HCT116 (cell line): ENCODE results near the gene TMEM45A. TPM values are rescaled to one million over a fixed set of nuclear protein-coding genes. Genes with fewer than 3 reads are reported as not detected.

Experiments
- ATAC-seq: fragments of 200-7000 bp; cut with Tn5 transposase; 2 replicates; pipeline ENCODE4 v1.9.1; 2020; ENCODE audit warnings: mild to moderate bottlenecking, moderate library complexity
- BruUV-seq: library from RNA; stranded (reverse); fragments of 400-500 nt; replicated peaks from 2 replicates; lab custom pipeline; 2021; lab: Mats Ljungman, UMichigan
- CTCF ChIA-PET: fragments of 300-600 bp; sonication (Branson Sonifier 250); formaldehyde crosslinking; loops from one replicate; lab custom pipeline; 2021; ENCODE audit warnings: antibody characterized with exemption; lab: Charles Lee
- POLR2A ChIA-PET: fragments of 300-600, 350-600 bp; sonication (Branson Sonifier 250); formaldehyde crosslinking; loops from one replicate; lab custom pipeline; 2021; ENCODE audit warnings: antibody characterized with exemption; lab: Charles Lee
- RAD21 ChIA-PET, 2 experiments: fragments of 300-600 bp; sonication (Branson Sonifier 250); formaldehyde crosslinking; loops; one replicate each; lab custom pipeline; 2023; ENCODE audit warnings: low total read pairs in 2 of 2; ENCODE audit not compliant: uncharacterized antibody in 2 of 2, unreplicated experiment in 2 of 2, low non-redundant PET in 1 of 2; lab: Charles Lee
- DNase-seq: peaks from one replicate; pipeline ENCODE4 v3.0.0-alpha.2; 2010; ENCODE audit warnings: low read depth, low spot score
- H2AFZ ChIP-seq: fragments of 200-600 bp; shearing (Covaris generic), sonication (generic); 2 replicates; pipeline ENCODE4 v1.6.1; 2017; ENCODE audit warnings: low read depth, mixed run types, mixed read lengths, antibody characterized with exemption, low read length; ENCODE audit not compliant: poor library complexity, severe bottlenecking
- H3K27ac ChIP-seq: 2 replicates; pipeline ENCODE4 v1.5.1; 2012; ENCODE audit warnings: low read depth, low read length
- H3K27me3 ChIP-seq: fragments of 200-600 bp; sonication (generic); 2 replicates; pipeline ENCODE4 v1.6.1; 2016; ENCODE audit warnings: mixed run types, low read length, mixed read lengths; ENCODE audit not compliant: insufficient read depth
- H3K36me3 ChIP-seq, 2 experiments: fragments of 200-500 bp in 1 of 2; fragments of 200-600 bp in 1 of 2; sonication (Bioruptor generic) in 1 of 2; sonication (generic) in 1 of 2; 2 replicates each; pipeline versions ENCODE4 v1.5.1 to v1.6.1; 2014 to 2016; ENCODE audit warnings: low read length in 2 of 2, inconsistent platforms in 1 of 2, mixed read lengths in 1 of 2, mixed run types in 1 of 2; ENCODE audit not compliant: insufficient read depth in 2 of 2, control insufficient read depth in 1 of 2
- H3K4me1 ChIP-seq, 2 experiments: fragments of 200-600 bp in 1 of 2; sonication (generic) in 1 of 2; 2 replicates each; pipeline versions ENCODE4 v1.5.1 to v1.6.1; 2012 to 2017; ENCODE audit warnings: low read length in 2 of 2, inconsistent platforms in 1 of 2, mild to moderate bottlenecking in 1 of 2, mixed read lengths in 1 of 2, mixed run types in 1 of 2, moderate library complexity in 1 of 2; ENCODE audit not compliant: insufficient read depth in 2 of 2, control insufficient read depth in 1 of 2
- H3K4me2 ChIP-seq: fragments of 200-600 bp; sonication (generic); 2 replicates; pipeline ENCODE4 v1.6.1; 2017; ENCODE audit warnings: mixed run types, low read length, mixed read lengths
- H3K4me3 ChIP-seq, 2 experiments: fragments of 200-600 bp in 1 of 2; sonication (generic) in 1 of 2; replicated peaks in 1 of 2; 2 replicates each; pipeline ENCODE4 v1.5.1; 2011 to 2016; ENCODE audit warnings: low read length in 2 of 2, control low read depth in 1 of 2, low read depth in 1 of 2, mild to moderate bottlenecking in 1 of 2, mixed read lengths in 1 of 2, mixed run types in 1 of 2
- H3K79me2 ChIP-seq: fragments of 200-600 bp; sonication (generic); 2 replicates; pipeline ENCODE4 v1.6.1; 2017; ENCODE audit warnings: mild to moderate bottlenecking, mixed run types, low read length, moderate library complexity, mixed read lengths; ENCODE audit not compliant: insufficient read depth
- H3K9ac ChIP-seq: fragments of 200-600 bp; sonication (generic); 2 replicates; pipeline ENCODE4 v1.6.1; 2016; ENCODE audit warnings: low read length, mixed read lengths
- H3K9me2 ChIP-seq: fragments of 200-600 bp; sonication (generic), shearing (Covaris generic); 2 replicates; pipeline ENCODE4 v1.6.1; 2017; ENCODE audit warnings: mixed run types, mild to moderate bottlenecking, moderate library complexity; ENCODE audit not compliant: insufficient read depth
- H3K9me3 ChIP-seq, 2 experiments: fragments of 200-500 bp in 1 of 2; fragments of 200-600 bp in 1 of 2; sonication (Bioruptor generic) in 1 of 2; sonication (generic) in 1 of 2; 2 replicates each; pipeline ENCODE4 v1.6.1; 2014 to 2017; ENCODE audit warnings: low read length in 2 of 2, mixed read lengths in 2 of 2, inconsistent platforms in 1 of 2, low read depth in 1 of 2, mild to moderate bottlenecking in 1 of 2, mixed run types in 1 of 2, moderate library complexity in 1 of 2; ENCODE audit not compliant: control insufficient read depth in 1 of 2, insufficient read depth in 1 of 2
- H4K20me1 ChIP-seq: fragments of 200-600 bp; sonication (generic), shearing (Covaris generic); 2 replicates; pipeline ENCODE4 v1.6.1; 2017; ENCODE audit warnings: mixed run types, mild to moderate bottlenecking, moderate library complexity; ENCODE audit not compliant: insufficient read depth
- CBX3 ChIP-seq: IDR thresholded peaks from 2 replicates; pipeline ENCODE4 v1.6.1; 2012; ENCODE audit warnings: low read depth
- CTCF ChIP-seq, 3 experiments: fragments of 200-600 bp in 1 of 3; sonication (generic) in 1 of 3; IDR thresholded peaks in 2 of 3; conservative IDR thresholded peaks in 1 of 3; 2 replicates each; pipeline ENCODE4 v1.5.1; 2012 to 2017; ENCODE audit warnings: low read depth in 2 of 3, low read length in 2 of 3, antibody characterized with exemption in 1 of 3, borderline replicate concordance in 1 of 3, control low read depth in 1 of 3, mild to moderate bottlenecking in 1 of 3, mixed read lengths in 1 of 3, mixed run types in 1 of 3, moderate library complexity in 1 of 3; ENCODE audit not compliant: insufficient read depth in 1 of 3
- FOSL1 ChIP-seq: IDR thresholded peaks from 2 replicates; pipeline ENCODE4 v1.6.1; 2012; ENCODE audit warnings: low read depth
- JUND ChIP-seq: IDR thresholded peaks from 2 replicates; pipeline ENCODE4 v1.6.1; 2012
- RAD21 ChIP-seq: IDR thresholded peaks from 2 replicates; pipeline ENCODE4 v1.6.1; 2012; ENCODE audit warnings: low read depth, mild to moderate bottlenecking
- TCF7L2 ChIP-seq: IDR thresholded peaks from 2 replicates; pipeline ENCODE4 v1.7.0; 2011; ENCODE audit warnings: borderline replicate concordance, inconsistent platforms; ENCODE audit not compliant: insufficient read depth, insufficient read length; ENCODE audit errors: extremely low read depth
- intact Hi-C: fragments of 100-400 bp; cut with micrococcal nuclease; formaldehyde crosslinking; loops from 2 replicates; pipeline ENCODE4 v1.10.0; 2022
- total RNA-seq: library from RNA; stranded (reverse); gene quantifications from one replicate; pipeline ENCODE4 v1.2.1, GENCODE V29; 2021; ENCODE audit not compliant: unreplicated experiment
- TF ChIP-seq, protein P1 (sequence below): IDR thresholded peaks from 2 replicates; pipeline ENCODE4 v1.6.1; 2011; ENCODE audit warnings: mild to moderate bottlenecking, low read length, moderate library complexity; ENCODE audit not compliant: insufficient replicate concordance; ENCODE audit errors: extremely low read depth
- TF ChIP-seq, protein P2 (sequence below): IDR thresholded peaks from 2 replicates; pipeline ENCODE4 v1.6.1; 2012

Gene TMEM45A
- total RNA-seq, 1 experiment from 2014 or later = 5.0 TPM

DNA sequence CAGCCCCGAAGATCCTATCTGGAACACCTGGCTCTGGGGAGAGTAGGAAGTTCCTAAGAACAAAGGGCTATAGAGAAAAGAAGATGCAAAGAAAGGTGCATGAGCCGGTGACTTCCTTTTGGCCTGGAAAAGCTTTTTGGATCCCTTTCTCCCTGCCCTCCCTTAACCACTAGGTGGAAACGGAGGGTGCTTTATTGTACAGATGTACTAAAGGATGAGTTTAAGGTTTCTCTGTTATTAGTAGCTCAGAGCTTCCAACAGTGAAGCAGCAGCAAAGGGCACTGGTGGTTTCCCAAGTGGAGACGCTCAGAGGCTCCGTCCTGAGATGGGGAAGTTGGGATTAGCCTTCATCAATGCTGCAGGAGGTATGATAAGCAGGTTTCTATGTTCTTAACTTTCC is 111.0 kb downstream of the TMEM45A start:
- intact Hi-C loops = loop anchor here (10.0 kb wide), 2 partner anchors 591 to 771 kb away; no protein-coding TSS in a partner anchor
- Histone ChIP-seq H3K27ac (no peak overlapping the region), H2AFZ (peak overlapping the region; percentile 70), H3K79me2 (no peaks in the 10 kb centered on the region), H3K4me1 (peaks cover 3 to 19% of the 10 kb centered on the region in 2 experiments; a peak in 3 of 4 replicates), H3K36me3 (no peaks in the 10 kb centered on the region), H3K9me2 (no peaks in the 10 kb centered on the region), H4K20me1 (no peaks in the 10 kb centered on the region), H3K4me2 (peak overlapping the region; percentile 37), H3K9ac (no peak overlapping the region), H3K4me3 (no peak overlapping the region), H3K27me3 (no peaks in the 10 kb centered on the region), H3K9me3 (no peaks in the 10 kb centered on the region)
- peak; percentile 41 for DNase-seq
- peak; percentile 94 for ATAC-seq
- ChIA-PET RAD21 (interaction anchor here (0.6 to 1.1 kb wide), 6 partner anchors 13 to 193 kb away, joined by 3 to 6 read pairs (median 4); no protein-coding TSS in a partner anchor), POLR2A (interaction anchor here (1.5 kb wide), 1 partner anchor 107 kb away, joined by 5 read pairs; no protein-coding TSS in a partner anchor), CTCF (interaction anchor here (0.7 to 2.8 kb wide), 11 partner anchors 9 to 593 kb away, joined by 3 to 36 read pairs (median 4); no protein-coding TSS in a partner anchor)
- no TSS peak for BruUV-seq
- TF ChIP-seq TCF7L2 (no peak), RAD21 (peak; percentile 65), FOSL1 (no peak), CBX3 (0 out of 2 replicates have a peak, but pooled peaks have one; percentile 30), JUND (no peak), CTCF (IDR thresholded peaks at IDR 0.05 in 2 of 3, conservative IDR thresholded peaks at IDR 0.05 in 1 of 3; ENCODE audit: borderline replicate concordance in 1 of 3, insufficient read depth in 1 of 3, low read depth in 2 of 3, low read length in 2 of 3) (peak; percentile 53 to 71 (median 66); a peak in 5 of 6 replicates)
- TF ChIP-seq, protein P1, sequence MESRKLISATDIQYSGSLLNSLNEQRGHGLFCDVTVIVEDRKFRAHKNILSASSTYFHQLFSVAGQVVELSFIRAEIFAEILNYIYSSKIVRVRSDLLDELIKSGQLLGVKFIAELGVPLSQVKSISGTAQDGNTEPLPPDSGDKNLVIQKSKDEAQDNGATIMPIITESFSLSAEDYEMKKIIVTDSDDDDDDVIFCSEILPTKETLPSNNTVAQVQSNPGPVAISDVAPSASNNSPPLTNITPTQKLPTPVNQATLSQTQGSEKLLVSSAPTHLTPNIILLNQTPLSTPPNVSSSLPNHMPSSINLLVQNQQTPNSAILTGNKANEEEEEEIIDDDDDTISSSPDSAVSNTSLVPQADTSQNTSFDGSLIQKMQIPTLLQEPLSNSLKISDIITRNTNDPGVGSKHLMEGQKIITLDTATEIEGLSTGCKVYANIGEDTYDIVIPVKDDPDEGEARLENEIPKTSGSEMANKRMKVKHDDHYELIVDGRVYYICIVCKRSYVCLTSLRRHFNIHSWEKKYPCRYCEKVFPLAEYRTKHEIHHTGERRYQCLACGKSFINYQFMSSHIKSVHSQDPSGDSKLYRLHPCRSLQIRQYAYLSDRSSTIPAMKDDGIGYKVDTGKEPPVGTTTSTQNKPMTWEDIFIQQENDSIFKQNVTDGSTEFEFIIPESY = no peak
- TF ChIP-seq, protein P2, sequence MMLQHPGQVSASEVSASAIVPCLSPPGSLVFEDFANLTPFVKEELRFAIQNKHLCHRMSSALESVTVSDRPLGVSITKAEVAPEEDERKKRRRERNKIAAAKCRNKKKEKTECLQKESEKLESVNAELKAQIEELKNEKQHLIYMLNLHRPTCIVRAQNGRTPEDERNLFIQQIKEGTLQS = no peak
